Endothelial cell of umbilical vein (primary cell): ENCODE results near the gene DACT3. TPM values are rescaled to one million over a fixed set of nuclear protein-coding genes. Genes with fewer than 3 reads are reported as not detected.

Experiments
- BruUV-seq: library from RNA; stranded (reverse); fragments of 400-500 nt; replicated peaks from 2 replicates; lab custom pipeline; 2021; lab: Mats Ljungman, UMichigan
- CTCF ChIA-PET: fragments of 300-600, 350-600 bp; sonication (Branson Sonifier 250); formaldehyde crosslinking; loops from one replicate; lab custom pipeline; 2021; ENCODE audit warnings: antibody characterized with exemption, inconsistent platforms; lab: Charles Lee
- POLR2A ChIA-PET: fragments of 300-600, 350-600 bp; sonication (Branson Sonifier 250); formaldehyde crosslinking; loops from one replicate; lab custom pipeline; 2021; ENCODE audit warnings: antibody characterized with exemption, inconsistent platforms; lab: Charles Lee
- DNase-seq: peaks from one replicate; pipeline ENCODE4 v3.0.0-alpha.2; 2011; ENCODE audit warnings: low read depth, low spot score
- FAIRE-seq: peaks from 2 replicates; lab custom pipeline; 2011; peaks lifted over from hg19 to GRCh38; lab: Jason Lieb, UNC
- H2AFZ ChIP-seq: 2 replicates; pipeline ENCODE4 v1.6.0; 2012; ENCODE audit warnings: low read depth, low read length, control low read depth, inconsistent platforms
- H3K27ac ChIP-seq: 2 replicates; pipeline ENCODE4 v1.5.1; 2011; ENCODE audit warnings: low read depth, mild to moderate bottlenecking, control low read depth, low read length, moderate library complexity; ENCODE audit not compliant: insufficient read depth
- H3K27me3 ChIP-seq, 2 experiments: 2 replicates each; pipeline versions ENCODE4 v1.6.0 to v1.6.1; 2011; ENCODE audit warnings: low read length in 2 of 2, mixed read lengths in 1 of 2; ENCODE audit not compliant: control insufficient read depth in 2 of 2, insufficient read depth in 2 of 2
- H3K36me3 ChIP-seq, 2 experiments: 2 replicates in 1 of 2; 3 replicates in 1 of 2; pipeline ENCODE4 v1.5.1; 2011; ENCODE audit warnings: low read length in 2 of 2, mild to moderate bottlenecking in 1 of 2, moderate library complexity in 1 of 2; ENCODE audit not compliant: control insufficient read depth in 2 of 2, insufficient read depth in 2 of 2; ENCODE audit errors: extremely low read depth in 1 of 2
- H3K4me1 ChIP-seq: 3 replicates; pipeline ENCODE4 v1.5.1; 2011; ENCODE audit warnings: mild to moderate bottlenecking, low read length; ENCODE audit not compliant: control insufficient read depth, insufficient read depth; ENCODE audit errors: extremely low read depth
- H3K4me2 ChIP-seq: 2 replicates; pipeline ENCODE4 v1.6.1; 2011; ENCODE audit warnings: low read length, control low read depth, mixed read lengths; ENCODE audit not compliant: insufficient read depth
- H3K4me3 ChIP-seq, 3 experiments: fragments of 200-600 bp in 1 of 3; sonication (generic), shearing (Covaris generic) in 1 of 3; replicated peaks in 1 of 3; 2 replicates each; pipeline ENCODE4 v1.5.1; 2011 to 2016; ENCODE audit warnings: control low read depth in 3 of 3, low read length in 3 of 3, mild to moderate bottlenecking in 2 of 3, inconsistent platforms in 1 of 3, low read depth in 1 of 3, moderate library complexity in 1 of 3; ENCODE audit not compliant: insufficient read depth in 1 of 3
- H3K79me2 ChIP-seq: 2 replicates; pipeline ENCODE4 v1.6.0; 2012; ENCODE audit warnings: low read length, inconsistent platforms; ENCODE audit not compliant: control insufficient read depth, insufficient read depth
- H3K9ac ChIP-seq: replicated peaks from 2 replicates; pipeline ENCODE3; 2011; ENCODE audit warnings: low read length, control low read depth; ENCODE audit not compliant: insufficient read depth; ENCODE audit errors: extremely low read depth
- H3K9me1 ChIP-seq: replicated peaks from 3 replicates; pipeline ENCODE4 v1.6.0; 2011; ENCODE audit warnings: mild to moderate bottlenecking, low read length; ENCODE audit not compliant: control insufficient read depth, insufficient read depth; ENCODE audit errors: extremely low read depth
- H3K9me3 ChIP-seq: replicated peaks from 2 replicates; pipeline ENCODE4 v1.5.1; 2012; ENCODE audit warnings: low read length, inconsistent platforms; ENCODE audit not compliant: control insufficient read depth, insufficient read depth
- H4K20me1 ChIP-seq: replicated peaks from 2 replicates; pipeline ENCODE3; 2011; ENCODE audit warnings: mild to moderate bottlenecking, low read length; ENCODE audit not compliant: control insufficient read depth, insufficient read depth; ENCODE audit errors: extremely low read depth
- EZH2 ChIP-seq: IDR thresholded peaks from 2 replicates; pipeline ENCODE4 v1.6.1; 2012; ENCODE audit warnings: borderline replicate concordance, low read depth, mild to moderate bottlenecking, moderate library complexity, low read length, inconsistent platforms; ENCODE audit not compliant: severe bottlenecking
- FOS ChIP-seq: IDR thresholded peaks from 2 replicates; pipeline ENCODE4 v1.6.1; 2011; ENCODE audit warnings: mild to moderate bottlenecking, low read length, moderate library complexity, borderline replicate concordance; ENCODE audit not compliant: insufficient read depth
- GATA2 ChIP-seq: IDR thresholded peaks from 2 replicates; pipeline ENCODE4 v1.7.0; 2011; ENCODE audit warnings: low read depth, mild to moderate bottlenecking, moderate library complexity, mixed read lengths, low read length; ENCODE audit not compliant: insufficient read length, insufficient read depth
- JUN ChIP-seq: IDR thresholded peaks from 2 replicates; pipeline ENCODE4 v1.6.1; 2011; ENCODE audit warnings: borderline replicate concordance, low read depth; ENCODE audit not compliant: insufficient read length, insufficient read depth
- MYC ChIP-seq: IDR thresholded peaks from one replicate; pipeline ENCODE4 v1.6.1; 2011; ENCODE audit warnings: mild to moderate bottlenecking, low read depth, low read length
- POLR2A ChIP-seq: IDR thresholded peaks from 2 replicates; pipeline ENCODE4 v1.6.1; 2012; ENCODE audit warnings: low read depth, mild to moderate bottlenecking, control low read depth, low read length
- POLR2AphosphoS5 ChIP-seq: IDR thresholded peaks from 2 replicates; pipeline ENCODE4 v1.6.1; 2012; ENCODE audit warnings: low read depth, mild to moderate bottlenecking, control low read depth, low read length, moderate library complexity; ENCODE audit not compliant: insufficient read depth
- dilution Hi-C: fragments of 300-500 bp; cut with MboI; formaldehyde crosslinking; loops from one replicate; pipeline ENCODE4 v1.15.0; 2019; ENCODE audit warnings: low sequenced_read_pairs; ENCODE audit not compliant: extremely low pct_ligation_motif_present
- intact Hi-C: fragments of 100-400 bp; cut with micrococcal nuclease; formaldehyde crosslinking; loops from one replicate; pipeline ENCODE4 v1.10.0; 2022
- polyA plus RNA-seq, 4 experiments: library from polyadenylated mRNA; depleted of rRNA in 3 of 4; stranded (reverse) in 3 of 4; unstranded in 1 of 4; fragments of >200 nt; gene quantifications; 2 replicates each; pipeline versions ENCODE4 v1.2.1 to v1.2.3, GENCODE V29; 2011 to 2012; ENCODE audit warnings: missing spikeins in 1 of 4
- total RNA-seq: library from RNA; stranded (reverse); gene quantifications from 2 replicates; pipeline ENCODE4 v1.2.3, GENCODE V29; 2021
- TF ChIP-seq, protein P1 (sequence below), 2 donors: IDR thresholded peaks; 1 replicate in 1 of 2; 2 replicates in 1 of 2; pipeline ENCODE4 v1.5.1; 2011; ENCODE audit warnings: low read length in 2 of 2, mild to moderate bottlenecking in 2 of 2, moderate library complexity in 2 of 2, control low read depth in 1 of 2, inconsistent platforms in 1 of 2, low read depth in 1 of 2; ENCODE audit not compliant: insufficient read depth in 1 of 2; ENCODE audit errors: extremely low read depth in 1 of 2
- TF ChIP-seq, protein P2 (sequence below): IDR thresholded peaks from 2 replicates; pipeline ENCODE4 v1.6.1; 2011; ENCODE audit not compliant: insufficient read depth, insufficient read length

DACT3 gene
- total and polyA plus RNA-seq, 2 donors (not counting 3 experiments of a cell fraction or from before 2014, with no cell fraction given) = 0.22 to 0.76 TPM

DNA sequence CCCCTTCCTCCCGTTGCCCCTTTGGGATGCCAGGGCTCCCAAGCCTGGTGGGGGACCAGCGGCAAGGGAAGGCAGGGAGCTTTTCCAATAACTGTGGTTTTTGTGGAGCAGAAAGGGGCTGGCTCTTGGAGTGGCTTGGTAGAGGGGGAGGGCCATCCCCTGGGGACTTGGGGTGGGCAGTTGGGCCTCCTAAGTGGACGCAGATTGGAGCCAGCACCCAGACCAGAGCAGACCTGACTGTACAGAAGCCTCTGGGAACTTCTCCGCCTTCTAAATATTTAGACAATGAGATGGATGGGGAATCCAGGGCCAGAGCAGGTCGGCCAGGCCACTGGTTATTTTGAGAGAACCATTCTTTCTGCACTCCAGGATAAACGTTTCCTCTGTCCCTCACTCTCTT, 40.3 kb downstream of the DACT3 start:
- Histone ChIP-seq H3K4me1 (peaks cover 9% of the 10 kb centered on the region), H2AFZ (no peak overlapping the region), H3K9me1 (no peaks in the 10 kb centered on the region), H3K27ac (no peak overlapping the region), H3K79me2 (no peaks in the 10 kb centered on the region), H3K9ac (no peak overlapping the region), H3K4me2 (no peak overlapping the region), H3K27me3 (no peaks in the 10 kb centered on the region), H3K9me3 (no peaks in the 10 kb centered on the region), H3K36me3 (no peaks in the 10 kb centered on the region), H3K4me3 (no peak overlapping the region), H4K20me1 (no peaks in the 10 kb centered on the region)
- POLR2A ChIA-PET = no interaction called here
- dilution Hi-C loops (no loop called here), intact Hi-C loops (no loop called here)
- CTCF ChIA-PET = interaction anchor here (13.9 kb wide), 1 partner anchor 44 kb away, joined by 422 read pairs; the partner anchor contains the start of gene DACT3
- TF ChIP-seq, protein P1, sequence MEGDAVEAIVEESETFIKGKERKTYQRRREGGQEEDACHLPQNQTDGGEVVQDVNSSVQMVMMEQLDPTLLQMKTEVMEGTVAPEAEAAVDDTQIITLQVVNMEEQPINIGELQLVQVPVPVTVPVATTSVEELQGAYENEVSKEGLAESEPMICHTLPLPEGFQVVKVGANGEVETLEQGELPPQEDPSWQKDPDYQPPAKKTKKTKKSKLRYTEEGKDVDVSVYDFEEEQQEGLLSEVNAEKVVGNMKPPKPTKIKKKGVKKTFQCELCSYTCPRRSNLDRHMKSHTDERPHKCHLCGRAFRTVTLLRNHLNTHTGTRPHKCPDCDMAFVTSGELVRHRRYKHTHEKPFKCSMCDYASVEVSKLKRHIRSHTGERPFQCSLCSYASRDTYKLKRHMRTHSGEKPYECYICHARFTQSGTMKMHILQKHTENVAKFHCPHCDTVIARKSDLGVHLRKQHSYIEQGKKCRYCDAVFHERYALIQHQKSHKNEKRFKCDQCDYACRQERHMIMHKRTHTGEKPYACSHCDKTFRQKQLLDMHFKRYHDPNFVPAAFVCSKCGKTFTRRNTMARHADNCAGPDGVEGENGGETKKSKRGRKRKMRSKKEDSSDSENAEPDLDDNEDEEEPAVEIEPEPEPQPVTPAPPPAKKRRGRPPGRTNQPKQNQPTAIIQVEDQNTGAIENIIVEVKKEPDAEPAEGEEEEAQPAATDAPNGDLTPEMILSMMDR (IDR thresholded peaks at IDR 0.05; ENCODE audit: extremely low read depth in 1 of 2, insufficient read depth in 1 of 2, low read depth in 1 of 2, low read length in 2 of 2) = no peak
- TF ChIP-seq FOS (no peak), POLR2AphosphoS5 (no peak), MYC (no peak), POLR2A (no peak), EZH2 (no peak), GATA2 (no peak), JUN (no peak)
- TF ChIP-seq, protein P2, sequence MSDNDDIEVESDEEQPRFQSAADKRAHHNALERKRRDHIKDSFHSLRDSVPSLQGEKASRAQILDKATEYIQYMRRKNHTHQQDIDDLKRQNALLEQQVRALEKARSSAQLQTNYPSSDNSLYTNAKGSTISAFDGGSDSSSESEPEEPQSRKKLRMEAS = no peak
- DNase-seq (no peak), FAIRE-seq (no peak)
- no TSS peak for BruUV-seq
